PC-3 (cell line): ENCODE results near the gene GIPC3. TPM values are rescaled to one million over a fixed set of nuclear protein-coding genes. Genes with fewer than 3 reads are reported as not detected.

Experiments used
- ATAC-seq: fragments of 200-7000 bp; cut with Tn5 transposase; 2 replicates; pipeline ENCODE4 v1.9.1; 2020; ENCODE audit warnings: mild to moderate bottlenecking, moderate library complexity
- BruUV-seq: library from RNA; stranded (reverse); fragments of 400-500 nt; replicated peaks from 2 replicates; lab custom pipeline; 2021; lab: Mats Ljungman, UMichigan
- CTCF ChIA-PET: fragments of 300-600 bp; sonication (Branson Sonifier 250); formaldehyde crosslinking; loops from one replicate; lab custom pipeline; 2022; ENCODE audit warnings: antibody characterized with exemption; lab: Charles Lee
- POLR2A ChIA-PET: fragments of 300-600 bp; sonication (Branson Sonifier 250); formaldehyde crosslinking; loops from one replicate; lab custom pipeline; 2022; ENCODE audit warnings: antibody characterized with exemption; ENCODE audit not compliant: unreplicated experiment; lab: Charles Lee
- DNase-seq: peaks from one replicate; pipeline ENCODE4 v3.0.0-alpha.2; 2015
- H2AFZ ChIP-seq: fragments of 300-600 bp; sonication (generic); 2 replicates; pipeline ENCODE4 v1.6.0; 2016; ENCODE audit warnings: antibody characterized with exemption, low read length
- H3F3A ChIP-seq: fragments of 300-600 bp; sonication (generic); one replicate; pipeline ENCODE4 v1.6.0; 2017; ENCODE audit warnings: antibody characterized with exemption, low read length, control low read depth, mild to moderate bottlenecking; ENCODE audit not compliant: unreplicated experiment
- H3K27ac ChIP-seq: fragments of 300-600 bp; sonication (generic); 2 replicates; pipeline ENCODE4 v1.5.1; 2016; ENCODE audit warnings: mild to moderate bottlenecking, low read length
- H3K27me3 ChIP-seq: fragments of 300-600 bp; sonication (generic); 2 replicates; pipeline ENCODE4 v1.6.1; 2016; ENCODE audit warnings: low read length, mixed read lengths
- H3K36me3 ChIP-seq: fragments of 300-600 bp; sonication (generic); 2 replicates; pipeline ENCODE4 v1.6.1; 2016; ENCODE audit warnings: low read depth, mixed run types, low read length, mixed read lengths
- H3K4me1 ChIP-seq: fragments of 300-600 bp; sonication (generic); 2 replicates; pipeline ENCODE4 v1.5.1; 2016; ENCODE audit warnings: low read length; ENCODE audit not compliant: insufficient read depth
- H3K4me2 ChIP-seq: fragments of 300-600 bp; sonication (generic); 2 replicates; pipeline ENCODE4 v1.6.0; 2016; ENCODE audit warnings: low read length
- H3K4me3 ChIP-seq: fragments of 300-600 bp; sonication (generic); 2 replicates; pipeline ENCODE4 v1.5.1; 2016; ENCODE audit warnings: mild to moderate bottlenecking, low read length, mixed read lengths
- H3K79me2 ChIP-seq: fragments of 300-600 bp; sonication (generic); 2 replicates; pipeline ENCODE4 v1.6.1; 2017; ENCODE audit warnings: low read length, mixed read lengths
- H3K9ac ChIP-seq: fragments of 300-600 bp; sonication (generic); 2 replicates; pipeline ENCODE4 v1.6.0; 2016; ENCODE audit warnings: mild to moderate bottlenecking, low read length
- H3K9me2 ChIP-seq: fragments of 300-600 bp; sonication (generic); replicated peaks from 2 replicates; pipeline ENCODE4 v1.6.1; 2016; ENCODE audit warnings: mixed run types, low read length, mixed read lengths
- H3K9me3 ChIP-seq: fragments of 300-600 bp; sonication (generic); 2 replicates; pipeline ENCODE4 v1.6.1; 2016; ENCODE audit warnings: low read length, mixed read lengths
- H4K20me1 ChIP-seq: fragments of 300-600 bp; sonication (generic); 2 replicates; pipeline ENCODE4 v1.6.1; 2016; ENCODE audit warnings: low read length, mixed read lengths
- CTCF ChIP-seq: fragments of 300-600 bp; sonication (generic); conservative IDR thresholded peaks from 2 replicates; pipeline ENCODE4 v1.5.1; 2017; ENCODE audit warnings: antibody characterized with exemption, low read depth, mild to moderate bottlenecking, low read length
- EZH2 ChIP-seq: fragments of 300-600 bp; sonication (generic); IDR thresholded peaks from one replicate; pipeline ENCODE4 v1.6.1; 2017; ENCODE audit warnings: antibody characterized with exemption, mild to moderate bottlenecking, low read length; ENCODE audit not compliant: unreplicated experiment
- EZH2phosphoT487 ChIP-seq: fragments of 300-600 bp; sonication (generic); IDR thresholded peaks from 2 replicates; pipeline ENCODE4 v1.6.1; 2018; ENCODE audit warnings: mild to moderate bottlenecking, antibody characterized with exemption, low read length, borderline replicate concordance
- intact Hi-C: fragments of 100-400 bp; cut with micrococcal nuclease; formaldehyde crosslinking; loops from 2 replicates; pipeline ENCODE4 v1.9.0; 2023
- total RNA-seq: library from RNA; depleted of rRNA; stranded (reverse); fragments of >200 nt; gene quantifications from 2 replicates; pipeline ENCODE4 v1.2.3, GENCODE V29; 2014

The GIPC3 gene
- total RNA-seq, 1 experiment from 2014 or later, result 0.18 TPM

GRCh38 chr19:3538965-3539755 lies 46.1 kb upstream of the GIPC3 start, which contains the start of gene TEKTIP1:
Gene TEKTIP1, plus strand, starts transcription at chr19:3539174. Its CDS starts 4 bp downstream, at chr19:3539178.
- Histone ChIP-seq H3K9me3 (no peaks in the 10 kb centered on the region), H3F3A (no peaks in the 10 kb centered on the region), H3K9ac (no peak within 1 kb of the TSS), H3K4me1 (no peaks in the 10 kb centered on the region), H3K4me3 (no peak within 1 kb of the TSS), H3K27me3 (no peaks in the 10 kb centered on the region), H3K4me2 (no peak within 1 kb of the TSS), H2AFZ (no peak within 1 kb of the TSS), H3K36me3 (no peaks in the 10 kb centered on the region), H3K79me2 (no peaks in the 10 kb centered on the region), H3K27ac (no peak within 1 kb of the TSS), H4K20me1 (no peaks in the 10 kb centered on the region), H3K9me2 (no peaks in the 10 kb centered on the region)
- DNase-seq (no peak), ATAC-seq (peak; percentile 19; the same call in 1 of the 2 replicates)
- BruUV-seq, result TSS peak; percentile 18
- intact Hi-C loops, result no loop called here
- ChIA-PET POLR2A (no interaction called here), CTCF (no interaction called here)
- TF ChIP-seq CTCF (no peak), EZH2phosphoT487 (no peak), EZH2 (no peak)

- Histone ChIP-seq H3K4me2 (no peak overlapping the region), H3K79me2 (no peaks in the 10 kb centered on the region), H3K9me3 (no peaks in the 10 kb centered on the region), H3K4me3 (no peak overlapping the region), H3K9ac (no peak overlapping the region), H3K27ac (no peak overlapping the region), H3K36me3 (no peaks in the 10 kb centered on the region), H2AFZ (no peak overlapping the region), H4K20me1 (no peaks in the 10 kb centered on the region), H3K9me2 (no peaks in the 10 kb centered on the region), H3F3A (no peaks in the 10 kb centered on the region), H3K27me3 (no peaks in the 10 kb centered on the region), H3K4me1 (no peaks in the 10 kb centered on the region)
- no peak for DNase-seq
- BruUV-seq, result no TSS peak
- ChIA-PET POLR2A (no interaction called here), CTCF (no interaction called here)
- ATAC-seq, result no peak
- TF ChIP-seq CTCF, result no peak
- no peak for TF ChIP-seq EZH2phosphoT487
- no peak for TF ChIP-seq EZH2
- intact Hi-C loops, result no loop called here
These were observed 45.5 kb upstream of the GIPC3 start for GRCh38 chr19:3539756-3540118.
